Liver (tissue), 3 donors: Measurements from ENCODE around the gene DPP4.

ENCODE experiments used
- JUND ChIP-seq, 2 donors: IDR thresholded peaks; 2 replicates each; pipeline ENCODE4 v1.6.1; 2016; ENCODE audit warnings: antibody characterized with exemption in 2 of 2
- YY1 ChIP-seq: IDR thresholded peaks from 2 replicates; pipeline ENCODE4 v1.6.1; 2016; ENCODE audit warnings: antibody characterized with exemption, mild to moderate bottlenecking
- TF ChIP-seq, protein P1 (sequence below): fragments of 150-350 bp; IDR thresholded peaks from 2 replicates; pipeline ENCODE4 v1.5.1; 2017; ENCODE audit warnings: improper control_type of control experiment, low read depth, low read length; ENCODE audit not compliant: missing input control
- TF ChIP-seq, protein P2 (sequence below): IDR thresholded peaks from 2 replicates; pipeline ENCODE4 v1.6.1; 2016; ENCODE audit warnings: antibody characterized with exemption
- TF ChIP-seq, protein P3 (sequence below): IDR thresholded peaks from 2 replicates; pipeline ENCODE4 v1.6.1; 2016; ENCODE audit warnings: antibody characterized with exemption
- donor health status: healthy.
- donor health status: healthy.

DNA sequence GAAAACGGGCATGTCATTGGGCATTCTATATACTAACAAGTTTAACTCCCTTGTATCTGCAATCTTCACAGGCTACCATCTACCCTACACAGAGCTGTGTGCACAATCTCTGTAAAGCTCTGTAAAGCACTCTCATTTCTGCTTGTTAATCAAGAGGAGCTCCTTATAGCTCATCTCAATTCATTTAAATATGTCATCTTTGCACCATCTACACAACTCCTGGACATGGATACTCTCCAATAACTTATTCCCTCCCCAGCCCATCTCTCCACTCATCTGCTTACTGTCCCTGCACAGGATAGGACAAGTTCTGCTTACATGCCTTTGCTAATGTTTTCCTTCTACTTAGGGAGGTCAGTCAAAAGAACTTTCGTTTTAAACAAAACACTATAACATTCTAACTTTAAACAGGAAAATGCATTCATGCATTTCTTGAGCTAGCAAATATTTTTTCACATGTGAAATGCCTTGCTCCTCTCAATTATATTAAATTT lies 61.4 kb downstream of the DPP4 start:
- no peak for TF ChIP-seq JUND (IDR thresholded peaks at IDR 0.05)
- TF ChIP-seq, protein P1, sequence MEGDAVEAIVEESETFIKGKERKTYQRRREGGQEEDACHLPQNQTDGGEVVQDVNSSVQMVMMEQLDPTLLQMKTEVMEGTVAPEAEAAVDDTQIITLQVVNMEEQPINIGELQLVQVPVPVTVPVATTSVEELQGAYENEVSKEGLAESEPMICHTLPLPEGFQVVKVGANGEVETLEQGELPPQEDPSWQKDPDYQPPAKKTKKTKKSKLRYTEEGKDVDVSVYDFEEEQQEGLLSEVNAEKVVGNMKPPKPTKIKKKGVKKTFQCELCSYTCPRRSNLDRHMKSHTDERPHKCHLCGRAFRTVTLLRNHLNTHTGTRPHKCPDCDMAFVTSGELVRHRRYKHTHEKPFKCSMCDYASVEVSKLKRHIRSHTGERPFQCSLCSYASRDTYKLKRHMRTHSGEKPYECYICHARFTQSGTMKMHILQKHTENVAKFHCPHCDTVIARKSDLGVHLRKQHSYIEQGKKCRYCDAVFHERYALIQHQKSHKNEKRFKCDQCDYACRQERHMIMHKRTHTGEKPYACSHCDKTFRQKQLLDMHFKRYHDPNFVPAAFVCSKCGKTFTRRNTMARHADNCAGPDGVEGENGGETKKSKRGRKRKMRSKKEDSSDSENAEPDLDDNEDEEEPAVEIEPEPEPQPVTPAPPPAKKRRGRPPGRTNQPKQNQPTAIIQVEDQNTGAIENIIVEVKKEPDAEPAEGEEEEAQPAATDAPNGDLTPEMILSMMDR = no peak
- TF ChIP-seq, protein P2, sequence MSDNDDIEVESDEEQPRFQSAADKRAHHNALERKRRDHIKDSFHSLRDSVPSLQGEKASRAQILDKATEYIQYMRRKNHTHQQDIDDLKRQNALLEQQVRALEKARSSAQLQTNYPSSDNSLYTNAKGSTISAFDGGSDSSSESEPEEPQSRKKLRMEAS = no peak
- no peak for TF ChIP-seq YY1
- TF ChIP-seq, protein P3, sequence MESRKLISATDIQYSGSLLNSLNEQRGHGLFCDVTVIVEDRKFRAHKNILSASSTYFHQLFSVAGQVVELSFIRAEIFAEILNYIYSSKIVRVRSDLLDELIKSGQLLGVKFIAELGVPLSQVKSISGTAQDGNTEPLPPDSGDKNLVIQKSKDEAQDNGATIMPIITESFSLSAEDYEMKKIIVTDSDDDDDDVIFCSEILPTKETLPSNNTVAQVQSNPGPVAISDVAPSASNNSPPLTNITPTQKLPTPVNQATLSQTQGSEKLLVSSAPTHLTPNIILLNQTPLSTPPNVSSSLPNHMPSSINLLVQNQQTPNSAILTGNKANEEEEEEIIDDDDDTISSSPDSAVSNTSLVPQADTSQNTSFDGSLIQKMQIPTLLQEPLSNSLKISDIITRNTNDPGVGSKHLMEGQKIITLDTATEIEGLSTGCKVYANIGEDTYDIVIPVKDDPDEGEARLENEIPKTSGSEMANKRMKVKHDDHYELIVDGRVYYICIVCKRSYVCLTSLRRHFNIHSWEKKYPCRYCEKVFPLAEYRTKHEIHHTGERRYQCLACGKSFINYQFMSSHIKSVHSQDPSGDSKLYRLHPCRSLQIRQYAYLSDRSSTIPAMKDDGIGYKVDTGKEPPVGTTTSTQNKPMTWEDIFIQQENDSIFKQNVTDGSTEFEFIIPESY = no peak
